Thymus (tissue), 11 donors: Measurements from ENCODE around the gene KLHL25. TPM values are rescaled to one million over a fixed set of nuclear protein-coding genes. Genes with fewer than 3 reads are reported as not detected.

ENCODE experiments used
- DNase-seq, 9 donors: peaks; one replicate each; pipeline ENCODE4 v3.0.0-alpha.2; 2013; ENCODE audit warnings: low spot score in 9 of 9, low read depth in 6 of 9, missing footprints in 1 of 9
- H3K27ac ChIP-seq, 2 donors: one replicate each; pipeline ENCODE4 v1.5.1; 2013; ENCODE audit warnings: control low read depth in 1 of 2, low read depth in 1 of 2, low read length in 1 of 2, mild to moderate bottlenecking in 1 of 2, moderate library complexity in 1 of 2
- H3K27me3 ChIP-seq, 2 donors: one replicate each; pipeline ENCODE4 v1.5.1; 2013; ENCODE audit warnings: low read length in 1 of 2; ENCODE audit not compliant: control insufficient read depth in 2 of 2, insufficient read depth in 1 of 2
- H3K36me3 ChIP-seq, 2 donors: one replicate each; pipeline ENCODE4 v1.5.1; 2013; ENCODE audit warnings: low read length in 1 of 2, mild to moderate bottlenecking in 1 of 2, moderate library complexity in 1 of 2; ENCODE audit not compliant: control insufficient read depth in 2 of 2, insufficient read depth in 2 of 2
- H3K4me1 ChIP-seq, 2 donors: one replicate each; pipeline ENCODE4 v1.5.1; 2013; ENCODE audit warnings: low read length in 2 of 2; ENCODE audit not compliant: control insufficient read depth in 2 of 2, insufficient read depth in 2 of 2
- H3K4me3 ChIP-seq, 2 donors: one replicate each; pipeline ENCODE4 v1.5.1; 2013; ENCODE audit warnings: low read length in 2 of 2, control low read depth in 1 of 2, mild to moderate bottlenecking in 1 of 2
- H3K9me3 ChIP-seq, 2 donors: one replicate each; pipeline ENCODE4 v1.5.1; 2013; ENCODE audit warnings: low read length in 1 of 2, mild to moderate bottlenecking in 1 of 2; ENCODE audit not compliant: control insufficient read depth in 2 of 2, insufficient read depth in 1 of 2
- WGBS: extraction: QIAGEN DNeasy Blood & Tissue Kit; methylation state at CpG from one replicate; pipeline ENCODE4 v1.1.7; 2013; 5-methylcytosine and 5-hydroxymethylcytosine counted together
- polyA plus RNA-seq: library from polyadenylated mRNA; stranded (reverse); fragments of 200-250 nt; gene quantifications from one replicate; pipeline ENCODE4 v1.2.3, GENCODE V29; 2013
- total RNA-seq: library from RNA; stranded (reverse); fragments of 120-200 nt; gene quantifications from one replicate; pipeline ENCODE4 v1.2.4, GENCODE V29; 2013
- donor health status: healthy.

KLHL25 gene
- total and polyA plus RNA-seq, 2 donors = 3.2 to 3.7 TPM

DNA sequence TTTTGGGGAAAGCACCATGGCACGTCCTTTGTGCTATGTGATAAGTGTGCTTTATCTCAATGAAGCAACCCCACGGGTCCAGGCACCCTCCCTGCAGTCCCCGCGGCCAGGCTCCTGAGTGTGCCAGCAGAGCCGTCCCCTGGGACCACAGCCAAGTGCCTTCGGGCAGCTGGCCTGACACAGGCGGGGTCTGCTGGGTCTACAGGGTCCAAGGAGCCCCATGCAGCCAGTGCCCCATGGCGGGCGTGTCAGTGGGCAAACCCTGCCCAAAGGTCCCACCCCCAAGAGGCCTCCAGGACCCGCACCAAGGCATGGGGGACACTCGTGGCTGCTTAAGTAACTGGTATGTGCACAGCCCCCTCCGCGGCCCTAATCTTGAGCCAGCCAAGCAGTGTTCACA, 35.3 kb downstream of the KLHL25 start:
- H3K27me3 ChIP-seq = no peaks in the 10 kb centered on the region
- no peak overlapping the region for H3K27ac ChIP-seq
- 97% methylated on average over 13 of the region's 13 CpGs for WGBS
- H3K36me3 ChIP-seq = peaks cover 0 to 26% of the 10 kb centered on the region in 2 donors
- no peak overlapping the region for H3K4me3 ChIP-seq
- peaks cover 0 to 3% of the 10 kb centered on the region in 2 donors for H3K9me3 ChIP-seq
- no peaks in the 10 kb centered on the region for H3K4me1 ChIP-seq
- no peak for DNase-seq

GRCh38 chr15:85758655-85758978, 36.1 kb downstream of the KLHL25 start:
- DNase-seq = no peak
- 98% methylated on average over 21 of the region's 21 CpGs for WGBS
- Histone ChIP-seq H3K36me3 (peaks cover 0 to 26% of the 10 kb centered on the region in 2 donors), H3K4me3 (no peak overlapping the region), H3K27me3 (no peaks in the 10 kb centered on the region), H3K27ac (no peak overlapping the region), H3K4me1 (no peaks in the 10 kb centered on the region), H3K9me3 (peaks cover 0 to 3% of the 10 kb centered on the region in 2 donors)

DNA sequence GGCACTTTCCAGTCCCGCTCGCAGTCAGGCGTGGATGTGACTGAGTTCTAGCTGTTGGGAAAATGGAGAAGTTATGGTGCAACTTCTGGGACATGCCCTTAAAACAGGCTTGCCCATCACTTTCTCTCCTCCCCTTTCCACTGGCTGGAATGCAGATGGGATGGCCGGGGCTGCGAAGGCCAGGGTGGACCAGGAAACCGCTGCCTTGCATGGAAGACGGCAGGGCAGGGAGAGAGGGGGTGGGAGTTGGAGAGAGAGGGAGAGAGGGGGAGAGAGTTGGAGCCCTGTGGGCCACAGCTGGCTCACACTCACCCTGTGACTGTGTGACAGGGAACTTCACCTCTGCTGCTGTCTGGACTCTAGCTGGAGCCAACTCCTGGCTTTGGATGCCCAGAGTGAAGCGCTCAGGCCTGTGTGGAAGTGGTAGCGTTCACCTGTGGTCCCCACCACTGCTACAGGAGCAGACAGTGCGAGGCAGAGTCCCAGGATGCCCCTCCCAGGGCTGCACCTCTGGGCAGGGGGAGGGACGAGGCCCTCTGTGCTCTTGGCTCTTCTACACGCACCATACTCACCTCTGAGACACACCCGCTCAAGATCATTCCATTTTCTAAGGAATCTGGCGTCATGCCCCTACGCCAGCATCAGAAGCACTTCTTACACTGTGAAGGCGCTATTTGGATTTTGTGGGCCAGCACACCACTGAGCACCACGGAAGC, 36.6 kb downstream of the KLHL25 start:
- Histone ChIP-seq H3K27me3 (no peaks in the 10 kb centered on the region), H3K27ac (no peak overlapping the region), H3K36me3 (peaks cover 0 to 25% of the 10 kb centered on the region in 2 donors), H3K4me1 (no peaks in the 10 kb centered on the region), H3K4me3 (no peak overlapping the region), H3K9me3 (peaks cover 0 to 3% of the 10 kb centered on the region in 2 donors)
- no peak for DNase-seq
- WGBS = 98% methylated on average over 17 of the region's 17 CpGs

DNA sequence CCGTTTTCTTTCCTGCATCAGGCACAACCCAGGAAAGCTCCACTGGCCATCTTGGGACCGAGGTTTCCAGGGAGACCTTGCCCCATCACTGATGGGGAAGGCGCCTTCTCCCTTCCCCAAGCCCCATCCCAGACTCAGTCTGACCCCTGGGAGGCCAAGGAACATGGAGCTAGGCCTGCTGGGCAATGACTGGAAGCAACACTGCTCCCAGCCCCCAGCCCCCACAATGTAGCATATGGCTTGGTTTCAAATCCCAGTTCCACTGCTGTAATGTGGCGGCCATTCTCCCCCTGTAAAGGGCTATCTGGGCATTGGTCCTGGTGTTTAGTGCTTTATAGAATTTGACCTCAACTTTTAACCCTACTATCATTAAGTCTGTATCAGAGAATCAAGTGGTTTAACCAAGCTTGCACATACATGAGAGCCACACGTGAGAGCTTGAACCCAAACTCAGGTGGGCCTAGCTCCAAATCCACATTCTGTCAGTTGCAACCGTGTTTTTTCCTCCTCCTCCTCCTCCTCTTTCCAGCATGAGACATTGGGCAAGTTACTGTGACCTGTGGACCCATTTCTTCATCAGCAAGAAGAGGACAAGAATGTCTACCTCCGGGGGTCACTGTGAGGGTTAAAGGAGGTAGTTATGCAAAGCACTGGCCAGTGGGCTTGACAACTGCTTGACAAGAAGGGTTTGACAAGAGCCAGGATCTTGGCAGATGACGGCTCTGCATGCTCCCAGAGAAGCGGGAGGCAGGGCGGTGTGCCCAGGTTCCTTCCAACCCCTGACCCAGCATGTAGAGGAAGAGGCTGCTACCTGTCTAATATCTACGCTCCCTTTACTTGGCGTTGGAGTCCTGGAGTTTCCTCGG, 37.4 kb downstream of the KLHL25 start:
- 96% methylated on average over 13 of the region's 13 CpGs for WGBS
- H3K4me3 ChIP-seq = no peak overlapping the region
- H3K36me3 ChIP-seq = peaks cover 0 to 27% of the 10 kb centered on the region in 2 donors
- H3K4me1 ChIP-seq = no peaks in the 10 kb centered on the region
- DNase-seq = no peak
- no peaks in the 10 kb centered on the region for H3K27me3 ChIP-seq
- H3K27ac ChIP-seq = no peak overlapping the region
- peaks cover 0 to 3% of the 10 kb centered on the region in 2 donors for H3K9me3 ChIP-seq

- Histone ChIP-seq H3K27me3 (no peaks in the 10 kb centered on the region), H3K27ac (no peak overlapping the region), H3K9me3 (peaks cover 0 to 3% of the 10 kb centered on the region in 2 donors), H3K4me1 (peaks cover 0 to 5% of the 10 kb centered on the region in 2 donors), H3K4me3 (no peak overlapping the region), H3K36me3 (peaks cover 0 to 28% of the 10 kb centered on the region in 2 donors)
- 92% methylated on average over 9 of the region's 9 CpGs for WGBS
- no peak for DNase-seq
These were observed 38.2 kb downstream of the KLHL25 start for GRCh38 chr15:85756411-85757072.

GRCh38 chr15:85755942-85756341, 38.8 kb downstream of the KLHL25 start:
- Histone ChIP-seq H3K27ac (no peak overlapping the region), H3K4me3 (no peak overlapping the region), H3K36me3 (peaks cover 0 to 26% of the 10 kb centered on the region in 2 donors), H3K9me3 (peaks cover 0 to 3% of the 10 kb centered on the region in 2 donors), H3K4me1 (peaks cover 0 to 11% of the 10 kb centered on the region in 2 donors), H3K27me3 (no peaks in the 10 kb centered on the region)
- WGBS = 98% methylated on average over 4 of the region's 4 CpGs
- no peak for DNase-seq

- no peak overlapping the region for H3K4me3 ChIP-seq
- WGBS = 99% methylated on average over 11 of the region's 11 CpGs
- no peak for DNase-seq
- peaks cover 0 to 3% of the 10 kb centered on the region in 2 donors for H3K9me3 ChIP-seq
- no peak overlapping the region for H3K27ac ChIP-seq
- H3K27me3 ChIP-seq = no peaks in the 10 kb centered on the region
- peaks cover 0 to 15% of the 10 kb centered on the region in 2 donors for H3K4me1 ChIP-seq
- H3K36me3 ChIP-seq = peaks cover 0 to 24% of the 10 kb centered on the region in 2 donors
These were observed 39.3 kb downstream of the KLHL25 start for GRCh38 chr15:85755471-85755870.

DNA sequence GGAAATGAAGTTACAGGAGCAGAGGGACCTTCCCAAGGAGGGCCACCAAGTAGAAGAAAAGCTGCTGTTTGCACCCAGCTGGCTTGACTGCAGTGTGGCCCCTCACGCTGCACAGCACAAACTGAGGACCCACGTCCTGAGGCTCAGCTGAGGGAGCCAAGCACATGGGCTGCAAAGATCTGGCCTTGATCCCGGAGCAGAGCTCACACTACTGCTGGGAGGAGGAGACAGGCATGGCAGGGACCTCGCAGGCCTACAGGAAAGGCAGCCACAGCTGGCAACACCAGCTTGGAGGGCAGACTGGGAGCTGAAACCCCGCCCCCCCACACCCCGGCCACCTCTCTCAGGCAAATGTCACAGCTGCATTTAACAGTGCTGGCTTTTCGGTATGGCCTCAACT, 39.7 kb downstream of the KLHL25 start:
- DNase-seq = no peak
- WGBS = 91% methylated on average over 7 of the region's 7 CpGs
- Histone ChIP-seq H3K4me3 (no peak overlapping the region), H3K36me3 (peaks cover 0 to 23% of the 10 kb centered on the region in 2 donors), H3K27me3 (no peaks in the 10 kb centered on the region), H3K27ac (no peak overlapping the region), H3K4me1 (peaks cover 0 to 15% of the 10 kb centered on the region in 2 donors), H3K9me3 (peaks cover 0 to 3% of the 10 kb centered on the region in 2 donors)
